ENCODE results near the gene ATP5IF1. TPM values are rescaled to one million over a fixed set of nuclear protein-coding genes. Genes with fewer than 3 reads are reported as not detected.

The ATP5IF1 gene
- total and polyA plus RNA-seq, 2 of the 8 experiments (the other 6 are each of a cell fraction or from before 2014, with no cell fraction given): 198 to 242 TPM

GRCh38 chr1:28264897-28265296 is 29.0 kb downstream of the ATP5IF1 start:
- H3K4me3 ChIP-seq (ENCODE audit: extremely low read depth in 1 of 4, insufficient read depth in 2 of 4, low read depth in 3 of 4, low read length in 4 of 4): no peak overlapping the region; a peak in 1 of 8 replicates
- no peak for FAIRE-seq
- H3K4ac ChIP-seq (replicated peaks; ENCODE audit: insufficient read length, low read depth, low read length): no peak overlapping the region
- ChIA-PET CTCF (ENCODE audit: partially characterized antibody) (interaction anchor here (1.4 to 6.7 kb wide), 2 partner anchors 15 to 37 kb away, joined by 6 to 61 read pairs; no protein-coding TSS in a partner anchor), POLR2A (ENCODE audit: partially characterized antibody) (interaction anchor here (0.6 to 19.5 kb wide), 5 partner anchors 17 to 791 kb away, joined by 3 to 324 read pairs (median 116); partner anchors contain the start of genes ATP5IF1 and DNAJC8)
- H3K56ac ChIP-seq (replicated peaks; ENCODE audit: insufficient read length, low read depth, low read length): no peak overlapping the region
- H3K18ac ChIP-seq (ENCODE audit: extremely low read depth, low read length): no peak overlapping the region
- H3K23ac ChIP-seq (ENCODE audit: insufficient read length): no peak overlapping the region
- H3K4me1 ChIP-seq (replicated peaks in 1 of 4; ENCODE audit: control insufficient read depth in 3 of 4, insufficient read depth in 4 of 4, low read length in 3 of 4): peaks cover 10 to 29% (median 22%) of the 10 kb centered on the region in 4 experiments; a peak in 6 of 7 replicates
- no peak overlapping the region for H2BK5ac ChIP-seq (ENCODE audit: low read depth, low read length)
- H4K20me1 ChIP-seq (replicated peaks in 1 of 2; ENCODE audit: control insufficient read depth in 1 of 2, insufficient read depth in 2 of 2, low read length in 2 of 2): peaks cover 21 to 35% of the 10 kb centered on the region in 2 experiments
- 89% methylated on average over 1 of the region's 1 CpG; no CpG with 5 or more reads in 1 of the 2 experiments for WGBS, 2 experiments (ENCODE audit: extremely low coverage in 1 of 2, insufficient coverage in 1 of 2, insufficient read length in 1 of 2, insufficient replicate concordance in 2 of 2, low coverage in 1 of 2, low lambda C conversion rate in 2 of 2, missing lambda C conversion rate in 1 of 2)
- no peak overlapping the region; the same call in 1 of the 2 replicates for H2BK12ac ChIP-seq (ENCODE audit: low read depth, low read length)
- TF ChIP-seq SIRT6 (IDR thresholded peaks at IDR 0.05; ENCODE audit: low read length) (no peak), SIX5 (IDR thresholded peaks at IDR 0.05; ENCODE audit: low read depth, low read length) (no peak), SP4 (IDR thresholded peaks at IDR 0.05; ENCODE audit: low read length) (no peak), SAP30 (IDR thresholded peaks at IDR 0.05; ENCODE audit: insufficient read depth, insufficient replicate concordance, low read length) (no peak), CBX5 (IDR thresholded peaks at IDR 0.05; ENCODE audit: low read depth, low read length) (no peak), E2F6 (IDR thresholded peaks at IDR 0.05) (no peak), JUND (IDR thresholded peaks at IDR 0.05; ENCODE audit: low read length) (no peak)
- no peak overlapping the region for H3K14ac ChIP-seq (ENCODE audit: insufficient read length)
- no peak overlapping the region for H2AFZ ChIP-seq (ENCODE audit: low read length)
- H3K79me2 ChIP-seq (ENCODE audit: control insufficient read depth in 1 of 2, insufficient read depth in 2 of 2, low read length in 2 of 2): peaks cover 43 to 97% of the 10 kb centered on the region in 2 experiments
- peaks cover 0 to 12% (median 0%) of the 10 kb centered on the region in 4 experiments; a peak in 2 of 8 replicates for H3K36me3 ChIP-seq (ENCODE audit: control insufficient read depth in 2 of 4, insufficient read depth in 4 of 4, low read length in 3 of 4)
- peaks cover 33% of the 10 kb centered on the region for H3K79me1 ChIP-seq (ENCODE audit: low read depth, low read length)
- H4K91ac ChIP-seq (replicated peaks; ENCODE audit: insufficient read length, low read length): no peak overlapping the region
- peaks cover 6% of the 10 kb centered on the region for H3K23me2 ChIP-seq (ENCODE audit: low read depth, low read length)
- H3K27me3 ChIP-seq (replicated peaks in 1 of 4; ENCODE audit: control insufficient read depth in 3 of 4, extremely low read depth in 1 of 4, insufficient read depth in 3 of 4, low read length in 3 of 4): no peaks in the 10 kb centered on the region
- H4K5ac ChIP-seq (ENCODE audit: insufficient read length, low read depth, low read length): no peak overlapping the region
- no peak overlapping the region for H2BK120ac ChIP-seq (replicated peaks; ENCODE audit: low read depth, low read length)
- H3K27ac ChIP-seq (ENCODE audit: low read depth, low read length): no peak overlapping the region
- H2BK20ac ChIP-seq (ENCODE audit: low read length): no peak overlapping the region
- H2AK5ac ChIP-seq (ENCODE audit: low read depth, low read length): no peak overlapping the region
- H4K8ac ChIP-seq (ENCODE audit: extremely low read depth, insufficient read depth, low read length): no peak overlapping the region
- 0 out of 2 replicates have a peak overlapping the region, but pooled peaks have one; percentile 29 for H2BK15ac ChIP-seq (ENCODE audit: low read length)
- H3K4me2 ChIP-seq (ENCODE audit: insufficient read depth in 1 of 2, low read depth in 2 of 2, low read length in 2 of 2): peak overlapping the region; percentile 40 to 100
- no peak for DNase-seq (ENCODE audit: low read depth in 1 of 2, low spot score in 2 of 2)
- H3K9ac ChIP-seq (replicated peaks in 1 of 4; ENCODE audit: extremely low read depth in 1 of 4, low read depth in 3 of 4, low read length in 3 of 4): no peak overlapping the region; a peak in 1 of 7 replicates
- no peaks in the 10 kb centered on the region for H3K9me3 ChIP-seq (ENCODE audit: insufficient read depth in 2 of 2, low read depth in 1 of 2, low read length in 1 of 2)

Measured in H1 (cell line).